Hematopoietic multipotent progenitor cell (in vitro differentiated cells): Measurements from ENCODE around the gene TJP3. TPM values are rescaled to one million over a fixed set of nuclear protein-coding genes. Genes with fewer than 3 reads are reported as not detected.

ENCODE experiments used
- DNase-seq, 3 donors: peaks; one replicate each; pipeline ENCODE4 v3.0.0-alpha.2; 2011 to 2015; ENCODE audit warnings: low read depth in 2 of 3, low spot score in 2 of 3
- small RNA-seq: library from RNA; depleted of rRNA; stranded (forward); fragments of <200 nt; gene quantifications from one replicate; pipeline ENCODE3, GENCODE V24; 2012
- total RNA-seq: library from RNA; depleted of rRNA; stranded (reverse); fragments of >200 nt; gene quantifications from one replicate; pipeline ENCODE4 v1.2.3, GENCODE V29; 2012

TJP3 gene
- total RNA-seq, 1 donor, result 1.1 TPM

DNA sequence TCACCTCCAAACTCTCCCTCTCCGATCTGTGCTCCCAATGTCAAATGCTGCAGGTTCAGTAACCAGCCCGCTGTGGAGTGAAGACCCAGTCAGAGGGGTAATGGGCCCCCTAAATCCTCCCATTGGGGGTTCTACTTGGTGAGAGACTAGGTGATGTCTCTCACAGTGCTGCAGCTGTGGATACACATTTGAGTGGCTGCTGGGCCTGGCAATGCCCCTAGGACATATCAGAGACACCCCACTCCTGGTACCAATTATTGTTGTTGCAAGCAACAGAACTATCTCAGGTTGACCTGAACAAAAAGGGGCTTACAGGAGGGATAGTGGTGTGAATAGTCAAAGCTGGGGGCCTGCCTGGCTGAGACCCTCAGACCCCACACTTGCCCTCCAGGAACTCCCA, 73.4 kb downstream of the TJP3 start:
- DNase-seq, result no peak

DNA sequence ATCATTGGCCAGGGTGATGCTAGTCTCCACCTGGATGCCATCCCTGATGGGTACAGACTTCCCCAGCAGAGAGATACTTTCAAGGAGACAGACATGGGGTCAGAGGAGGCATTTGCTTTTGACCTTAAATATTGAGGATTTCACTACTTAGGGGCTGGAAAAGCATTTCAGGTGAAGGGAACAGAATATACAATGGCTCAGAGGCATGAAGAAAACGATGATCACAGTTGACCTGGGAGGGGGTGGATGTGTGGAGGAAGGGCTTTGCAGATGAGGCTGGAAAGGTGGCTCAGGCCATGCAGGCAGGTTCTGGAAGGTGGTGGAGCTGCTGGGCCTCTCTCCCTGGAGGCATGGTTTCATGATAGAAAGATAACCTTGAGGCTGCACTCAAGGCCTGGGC, 74.1 kb downstream of the TJP3 start:
- DNase-seq, result no peak

DNA sequence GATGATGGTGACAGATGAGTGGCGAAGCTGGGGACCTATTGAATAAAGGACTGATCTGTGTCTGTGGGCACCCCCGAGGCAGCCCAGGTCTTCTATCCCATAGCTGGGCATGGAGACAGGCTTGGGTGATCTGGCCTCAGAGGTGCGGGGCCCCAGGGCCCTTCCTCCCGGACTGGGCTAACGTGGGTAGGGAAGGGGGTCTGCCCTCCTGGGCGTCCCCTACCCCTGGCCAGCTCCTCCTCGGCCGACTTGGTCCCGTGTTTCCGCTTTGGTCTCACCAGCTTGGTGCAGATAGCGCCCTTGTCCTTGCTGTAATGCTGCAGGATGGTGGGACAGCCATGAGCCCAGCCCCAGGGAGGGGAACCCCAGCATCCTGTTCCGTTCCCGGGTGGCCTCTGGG, 74.7 kb downstream of the TJP3 start:
- no peak for DNase-seq

DNA sequence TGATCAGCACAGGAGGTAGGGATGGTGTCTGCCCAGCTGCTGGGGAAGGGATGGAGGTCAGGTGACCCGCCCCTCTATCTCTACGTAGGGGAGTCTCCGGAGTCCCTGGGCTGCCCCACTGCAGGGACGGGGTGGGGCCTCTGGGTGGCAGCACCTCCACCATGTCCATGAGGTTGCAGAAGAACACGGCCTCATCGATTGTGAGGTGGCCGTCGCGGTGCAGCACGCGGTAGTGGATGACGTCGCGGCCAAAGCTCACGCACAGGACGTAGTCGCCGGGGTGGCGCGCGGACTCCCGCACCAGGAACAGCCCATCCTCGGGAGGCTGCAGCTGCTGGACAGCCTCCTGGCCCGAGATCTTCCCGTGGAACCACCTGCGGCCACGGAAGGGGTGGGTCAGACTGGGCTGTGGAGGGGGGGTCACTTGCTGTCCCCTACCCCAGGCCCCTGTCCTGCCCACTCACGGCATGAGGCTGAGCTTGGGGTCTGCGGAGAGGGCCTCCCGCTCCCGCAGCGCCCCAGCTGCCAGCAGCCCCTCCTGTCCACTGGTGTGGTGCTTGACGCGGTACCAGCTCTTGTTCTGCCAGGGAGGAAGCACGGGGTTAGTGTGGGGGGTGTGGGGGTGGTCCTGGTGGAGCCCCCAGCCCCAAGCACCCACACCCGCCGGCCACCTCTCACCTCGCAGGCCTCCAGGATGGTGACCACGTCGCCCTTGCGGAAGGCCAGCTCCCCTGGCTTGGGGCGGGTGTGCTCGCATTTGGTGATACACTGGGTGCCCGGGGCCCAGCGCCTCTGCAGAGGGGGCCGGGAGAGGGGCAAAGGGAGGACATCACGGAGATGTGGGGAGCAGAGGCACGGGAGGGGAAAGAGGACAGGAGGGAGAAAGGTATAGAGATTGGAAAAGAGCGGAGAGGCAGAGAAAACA, 75.7 kb downstream of the TJP3 start:
- DNase-seq, result peak in 2 of 3 donors; percentile 34 to 38

DNA sequence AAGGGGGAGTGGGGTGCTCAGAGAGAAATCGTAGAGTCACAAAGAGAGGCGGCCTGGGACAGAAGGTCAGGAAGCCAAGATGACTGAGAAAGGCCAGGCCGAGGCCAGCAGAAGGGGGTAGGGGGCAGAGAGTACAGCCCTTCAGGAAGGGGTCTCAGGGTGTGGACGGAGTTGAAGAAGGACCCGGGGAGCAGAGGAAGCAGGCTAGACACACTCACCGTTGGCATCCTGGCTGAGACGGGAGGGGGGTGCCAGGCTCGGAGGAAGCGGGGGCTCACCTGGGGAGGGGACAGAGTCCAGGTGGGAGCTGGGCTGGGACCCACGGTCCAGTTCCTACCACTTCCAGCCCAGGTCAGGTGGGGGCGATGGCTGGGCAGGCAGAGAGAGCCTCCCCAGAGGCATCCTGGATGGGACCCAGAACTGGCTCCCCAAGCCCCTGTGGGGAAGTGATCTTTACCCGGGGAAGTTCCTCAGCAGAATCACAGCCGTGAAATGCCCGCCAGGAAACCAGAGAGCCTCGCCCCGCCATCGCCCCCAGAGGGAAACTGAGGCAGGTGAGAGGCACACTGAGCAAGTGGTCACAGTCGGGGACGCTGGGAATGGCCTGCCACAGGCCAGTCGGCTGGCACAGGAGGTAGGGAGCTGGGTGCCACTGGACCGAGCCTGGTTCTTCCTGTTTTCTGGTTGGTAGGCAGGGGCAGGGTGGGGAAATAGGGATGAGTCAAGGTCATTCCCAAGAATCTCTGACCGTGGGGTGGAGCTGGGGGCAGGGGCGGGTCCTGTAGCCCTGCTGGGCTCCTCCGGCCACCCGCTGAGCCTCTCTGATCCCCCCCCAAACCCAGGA, 76.6 kb downstream of the TJP3 start:
- no peak for DNase-seq

DNA sequence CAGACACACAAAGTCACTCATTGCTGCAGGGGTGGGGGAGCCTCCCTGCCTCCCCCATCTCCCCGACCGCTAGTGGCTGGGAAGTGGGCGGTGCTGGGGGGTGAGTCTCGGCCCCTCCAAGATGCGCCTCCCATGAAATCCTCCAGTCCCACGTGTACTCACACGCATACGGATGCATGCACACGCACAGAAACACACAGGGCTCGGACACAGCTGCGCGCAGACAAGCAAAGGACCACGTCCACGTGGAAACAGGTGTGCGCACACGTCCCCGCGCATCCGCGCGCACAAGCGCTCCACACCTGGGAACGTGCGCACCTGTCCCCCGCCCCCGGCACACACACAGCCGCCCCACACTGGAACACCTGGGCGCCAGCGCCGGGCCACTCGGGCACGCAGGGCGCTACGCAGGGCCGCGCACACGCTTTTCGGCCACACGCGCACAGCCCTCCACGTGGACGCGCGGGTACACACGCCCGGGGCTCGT, 77.3 kb downstream of the TJP3 start:
- no peak for DNase-seq

DNA sequence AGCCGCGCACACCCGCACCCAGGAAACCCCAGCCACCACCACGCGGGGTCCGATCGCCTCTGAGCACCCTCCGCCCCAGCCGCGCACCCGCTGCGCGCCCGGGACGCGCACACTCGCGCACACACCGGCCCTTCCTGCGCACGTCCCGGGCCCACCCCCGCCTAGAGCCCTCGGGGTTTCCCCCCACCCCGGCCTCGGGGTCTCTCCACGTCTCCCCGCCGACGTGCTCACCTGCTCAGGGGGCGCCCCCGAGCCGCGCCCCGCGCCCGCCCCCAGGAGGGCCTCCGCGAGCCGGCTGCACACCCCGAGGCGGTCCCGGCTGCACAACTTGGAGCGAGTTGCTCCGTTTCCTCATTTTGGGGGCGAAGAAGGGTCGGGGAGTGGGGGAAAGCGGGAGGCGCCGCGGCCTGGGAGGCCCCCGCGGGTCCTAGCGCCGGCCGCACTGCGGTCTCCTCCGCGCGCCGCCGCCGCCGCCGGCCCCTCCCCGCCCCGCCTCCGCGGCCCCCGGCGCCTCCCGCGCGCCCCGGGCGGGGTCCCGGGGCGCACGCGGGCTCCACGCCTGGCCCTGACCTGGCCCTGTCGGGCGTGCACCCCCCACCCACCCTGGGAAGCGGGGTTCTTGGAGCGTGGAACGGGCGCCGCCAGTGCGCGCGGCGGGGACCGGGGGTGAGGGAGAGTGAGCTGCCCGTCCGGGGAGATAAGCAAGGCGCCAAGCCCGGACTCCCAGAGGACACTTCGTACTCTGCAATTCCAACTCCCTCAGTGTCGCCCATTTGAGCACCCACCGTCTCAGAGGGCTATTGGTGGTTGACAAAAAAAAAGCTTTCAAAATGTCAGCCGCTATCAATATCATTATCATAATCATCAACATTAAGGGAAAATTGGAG, 78.0 kb downstream of the TJP3 start, which contains the start of gene MATK:
Gene MATK (minus strand): TSS at position 444 of the 887 bp plus-strand sequence. CDS start 1,246 bp downstream, outside the sequence.
- DNase-seq, result peak in 2 of 3 donors; percentile 76 to 83

DNA sequence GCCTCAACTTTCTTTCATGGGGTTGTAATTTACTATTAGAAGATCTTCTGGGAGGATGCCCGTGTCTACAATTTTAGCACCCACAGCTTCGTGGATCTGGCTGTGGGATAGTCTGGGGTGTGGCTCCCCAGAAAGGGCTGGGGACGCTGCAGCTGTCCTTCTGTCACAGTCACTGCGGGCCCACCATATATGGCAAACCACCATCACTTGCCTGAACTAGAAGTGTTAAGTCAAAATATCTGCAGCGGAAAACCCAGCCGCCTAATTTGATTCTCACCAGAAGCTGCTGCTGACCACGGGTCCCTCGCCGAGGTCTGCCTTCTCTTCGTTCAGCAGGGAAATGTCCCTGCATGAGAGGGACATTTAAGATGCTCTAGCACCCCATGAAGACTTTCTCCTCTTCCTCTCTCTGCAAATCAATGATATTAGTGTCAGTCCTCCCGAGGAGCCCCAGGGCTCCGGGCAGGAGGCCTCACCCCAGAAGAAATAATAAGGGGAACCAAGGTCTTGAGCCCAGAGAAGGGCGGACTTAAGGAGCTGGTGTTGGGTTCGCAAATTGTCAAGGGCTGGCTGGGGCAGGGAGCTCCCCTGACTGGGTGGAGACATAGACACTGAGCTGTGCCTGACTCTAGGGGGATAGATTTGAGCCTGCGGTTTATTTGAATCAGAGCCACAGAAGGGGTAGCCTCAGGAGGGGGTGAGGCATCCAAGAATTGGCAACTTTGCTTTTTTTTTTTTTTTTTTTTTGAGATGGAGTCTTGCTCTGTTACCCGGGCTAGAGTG, 81.0 kb downstream of the TJP3 start:
- no peak for DNase-seq

DNA sequence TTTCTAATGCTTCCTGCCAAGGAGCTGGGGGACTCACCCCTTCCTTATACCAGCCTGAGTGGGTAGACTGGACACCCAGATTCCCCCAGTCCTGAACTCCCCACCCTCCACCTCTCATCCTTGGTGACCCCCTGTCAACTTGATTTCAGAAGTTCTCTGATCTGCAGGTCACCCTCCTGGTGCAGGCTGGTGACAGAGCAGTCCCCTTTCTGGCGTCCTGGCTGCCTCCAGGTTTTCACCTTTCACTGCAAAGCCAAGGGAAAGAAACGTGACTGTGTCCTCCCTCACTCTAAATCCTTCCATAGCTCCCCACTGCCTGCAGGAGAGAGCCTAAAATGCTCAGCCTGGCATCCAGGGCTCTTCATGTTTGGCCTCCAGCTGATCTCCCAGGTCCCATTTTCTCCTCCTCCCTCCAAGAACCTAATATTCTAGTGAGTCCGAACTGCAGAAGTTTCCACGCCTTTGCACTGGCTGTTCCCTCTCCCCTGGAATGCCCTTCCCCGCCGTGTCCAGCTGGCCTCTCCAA, 82.1 kb downstream of the TJP3 start:
- no peak for DNase-seq

DNA sequence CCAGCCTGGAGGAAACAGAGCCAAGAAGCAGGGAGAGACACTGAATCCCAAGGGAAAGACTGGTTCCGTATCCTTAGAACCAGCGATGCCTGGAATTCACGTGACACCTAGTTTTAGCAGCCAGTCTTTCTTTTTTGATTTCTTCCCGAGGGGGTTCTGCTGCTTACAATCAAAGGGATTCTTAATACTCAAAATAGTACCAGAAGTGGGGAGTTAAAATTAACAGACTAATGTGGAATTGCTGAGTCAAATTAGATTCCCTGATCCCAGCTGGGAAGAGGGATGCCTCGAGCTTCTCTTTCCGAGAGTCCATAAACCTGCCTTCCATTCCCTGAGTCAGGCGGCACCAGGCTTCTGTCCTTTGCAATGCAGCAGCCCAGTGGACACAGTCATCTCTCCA, 82.8 kb downstream of the TJP3 start:
- no peak for DNase-seq

DNA sequence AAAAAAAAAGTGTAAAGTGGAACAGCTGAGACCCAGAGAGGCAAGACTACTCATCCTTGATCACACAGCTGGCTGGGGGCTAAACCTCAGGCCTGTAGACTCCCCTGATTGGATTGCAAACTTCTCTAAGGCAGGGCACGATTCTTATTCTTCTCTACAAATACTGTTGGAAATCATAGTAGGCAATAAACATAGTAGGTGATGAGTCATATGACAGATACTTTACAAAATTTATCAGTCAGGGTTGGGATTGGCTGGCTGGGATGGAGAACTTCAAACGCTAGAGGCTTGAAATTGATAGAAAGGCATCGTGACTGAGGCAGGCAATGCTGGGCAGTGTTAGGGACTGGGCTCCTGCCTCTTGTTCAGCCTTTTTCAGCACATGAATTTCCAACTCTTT, 83.9 kb downstream of the TJP3 start:
- no peak for DNase-seq

DNA sequence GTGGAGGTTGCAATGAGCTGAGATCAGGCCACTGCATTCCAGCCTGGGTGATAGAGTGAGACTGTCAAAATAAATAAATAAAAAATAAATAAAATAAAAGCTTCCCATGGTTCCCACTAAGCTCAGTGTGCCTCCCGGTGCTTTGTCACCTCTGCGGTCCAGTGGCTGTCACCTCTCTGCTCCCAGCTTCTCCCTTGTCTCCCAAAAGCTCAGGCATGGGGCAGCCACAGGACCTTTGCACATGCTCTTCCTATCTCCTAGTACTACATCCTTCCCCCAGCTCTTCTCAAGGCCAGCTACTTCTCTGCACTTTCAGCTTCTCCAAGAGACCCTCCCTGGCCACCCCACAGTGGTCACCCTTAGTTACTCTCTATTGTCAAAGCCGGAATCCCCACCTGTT, 85.6 kb downstream of the TJP3 start:
- DNase-seq, result no peak

DNA sequence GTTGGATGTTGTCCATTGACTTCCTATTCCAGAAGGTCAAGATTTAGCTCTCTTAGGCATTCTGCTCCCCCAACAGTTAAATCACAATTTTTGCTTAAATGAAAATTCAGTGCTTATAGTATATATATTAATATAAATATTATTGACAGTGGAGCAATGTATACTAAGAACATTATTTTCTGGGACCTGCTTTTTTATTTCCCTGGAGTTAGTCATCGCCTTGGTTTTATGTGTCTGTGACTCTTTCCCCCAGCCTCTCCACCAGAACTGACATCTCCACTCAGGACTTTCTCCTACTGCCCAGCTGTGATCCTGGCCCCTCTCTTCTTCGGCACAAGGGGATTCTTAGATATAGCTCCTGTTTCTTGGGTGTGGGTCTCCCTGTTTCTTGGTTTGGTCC, 88.2 kb downstream of the TJP3 start:
- DNase-seq, result no peak

DNA sequence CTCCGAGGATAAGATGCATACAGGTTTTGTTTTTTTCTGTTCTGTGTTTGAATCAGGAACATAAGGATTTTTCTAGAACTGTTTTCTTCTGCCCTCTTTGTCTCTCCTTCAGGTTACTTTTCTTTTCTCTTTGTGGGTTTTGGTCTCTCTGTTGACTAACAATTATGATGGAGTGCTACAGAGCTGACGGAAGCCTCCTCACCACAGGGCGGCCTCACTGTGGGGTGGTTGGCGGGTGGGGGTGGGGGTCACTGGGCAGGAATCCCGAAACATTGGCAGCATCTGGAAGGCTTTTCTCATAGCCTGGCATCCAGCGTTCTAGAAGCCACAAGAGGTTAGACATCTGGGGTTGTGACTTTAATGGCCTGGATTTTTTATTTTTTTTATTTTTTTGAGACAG, 90.0 kb downstream of the TJP3 start:
- DNase-seq, result peak in 2 of 3 donors; percentile 53 to 64

Small RNAs within 50 kb of the gene (small RNA-seq; reads per million reads assigned to genes)
- not detected for gene AC005777.1

Other genes starting within 250 kb of the TJP3 start
- 75.7 TPM for gene SMIM24, start 227.9 kb upstream of the TJP3 start, total RNA-seq
- gene SMIM44, start 224.9 kb upstream of the TJP3 start, total RNA-seq, result not detected
- gene DOHH, start 207.7 kb upstream of the TJP3 start, total RNA-seq, result 9.2 TPM
- 85.6 TPM for gene FZR1, start 202.1 kb upstream of the TJP3 start, total RNA-seq
- gene TEKTIP1, start 169.2 kb upstream of the TJP3 start, total RNA-seq, result 0.54 TPM
- gene MFSD12, start 150.8 kb upstream of the TJP3 start, total RNA-seq, result 82.4 TPM
- gene HMG20B, start 135.4 kb upstream of the TJP3 start, total RNA-seq, result 99.1 TPM
- gene GIPC3, start 122.9 kb upstream of the TJP3 start, total RNA-seq, result 2.4 TPM
- gene TBXA2R, start 101.5 kb upstream of the TJP3 start, total RNA-seq, result 1.3 TPM
- 48.2 TPM for gene CACTIN, start 81.6 kb upstream of the TJP3 start, total RNA-seq
- gene PIP5K1C, start 7.9 kb upstream of the TJP3 start, total RNA-seq, result 23.4 TPM
- 36.4 TPM for gene APBA3, start 53.3 kb downstream of the TJP3 start, total RNA-seq
- gene MRPL54, start 54.3 kb downstream of the TJP3 start, total RNA-seq, result 42.0 TPM
- under 0.01 TPM for gene RAX2, start 63.8 kb downstream of the TJP3 start, total RNA-seq
- gene MATK, start 78.0 kb downstream of the TJP3 start, total RNA-seq, result 160 TPM
- under 0.01 TPM for gene ZFR2, start 160.7 kb downstream of the TJP3 start, total RNA-seq
- under 0.01 TPM for gene ATCAY, start 172.3 kb downstream of the TJP3 start, total RNA-seq
- gene NMRK2, start 224.7 kb downstream of the TJP3 start, total RNA-seq, result not detected